HCT116 (cell line): ENCODE data around the gene DOLPP1. TPM values are rescaled to one million over a fixed set of nuclear protein-coding genes. Genes with fewer than 3 reads are reported as not detected.
"Not testable (repeated sequence)": the region's sequence is repeated elsewhere in the genome, so short reads cannot be mapped to it uniquely, and the experiment has no call there.

Source experiments
- ATAC-seq: fragments of 200-7000 bp; cut with Tn5 transposase; 2 replicates; pipeline ENCODE4 v1.9.1; 2020; ENCODE audit warnings: mild to moderate bottlenecking, moderate library complexity
- BruUV-seq: library from RNA; stranded (reverse); fragments of 400-500 nt; replicated peaks from 2 replicates; lab custom pipeline; 2021; lab: Mats Ljungman, UMichigan
- CTCF ChIA-PET: fragments of 300-600 bp; sonication (Branson Sonifier 250); formaldehyde crosslinking; loops from one replicate; lab custom pipeline; 2021; ENCODE audit warnings: antibody characterized with exemption; lab: Charles Lee
- POLR2A ChIA-PET: fragments of 300-600, 350-600 bp; sonication (Branson Sonifier 250); formaldehyde crosslinking; loops from one replicate; lab custom pipeline; 2021; ENCODE audit warnings: antibody characterized with exemption; lab: Charles Lee
- RAD21 ChIA-PET, 2 experiments: fragments of 300-600 bp; sonication (Branson Sonifier 250); formaldehyde crosslinking; loops; one replicate each; lab custom pipeline; 2023; ENCODE audit warnings: low total read pairs in 2 of 2; ENCODE audit not compliant: uncharacterized antibody in 2 of 2, unreplicated experiment in 2 of 2, low non-redundant PET in 1 of 2; lab: Charles Lee
- DNase-seq: peaks from one replicate; pipeline ENCODE4 v3.0.0-alpha.2; 2010; ENCODE audit warnings: low read depth, low spot score
- H2AFZ ChIP-seq: fragments of 200-600 bp; shearing (Covaris generic), sonication (generic); 2 replicates; pipeline ENCODE4 v1.6.1; 2017; ENCODE audit warnings: low read depth, mixed run types, mixed read lengths, antibody characterized with exemption, low read length; ENCODE audit not compliant: poor library complexity, severe bottlenecking
- H3K27ac ChIP-seq: 2 replicates; pipeline ENCODE4 v1.5.1; 2012; ENCODE audit warnings: low read depth, low read length
- H3K27me3 ChIP-seq: fragments of 200-600 bp; sonication (generic); 2 replicates; pipeline ENCODE4 v1.6.1; 2016; ENCODE audit warnings: mixed run types, low read length, mixed read lengths; ENCODE audit not compliant: insufficient read depth
- H3K36me3 ChIP-seq, 2 experiments: fragments of 200-500 bp in 1 of 2; fragments of 200-600 bp in 1 of 2; sonication (Bioruptor generic) in 1 of 2; sonication (generic) in 1 of 2; 2 replicates each; pipeline versions ENCODE4 v1.5.1 to v1.6.1; 2014 to 2016; ENCODE audit warnings: low read length in 2 of 2, inconsistent platforms in 1 of 2, mixed read lengths in 1 of 2, mixed run types in 1 of 2; ENCODE audit not compliant: insufficient read depth in 2 of 2, control insufficient read depth in 1 of 2
- H3K4me1 ChIP-seq, 2 experiments: fragments of 200-600 bp in 1 of 2; sonication (generic) in 1 of 2; 2 replicates each; pipeline versions ENCODE4 v1.5.1 to v1.6.1; 2012 to 2017; ENCODE audit warnings: low read length in 2 of 2, inconsistent platforms in 1 of 2, mild to moderate bottlenecking in 1 of 2, mixed read lengths in 1 of 2, mixed run types in 1 of 2, moderate library complexity in 1 of 2; ENCODE audit not compliant: insufficient read depth in 2 of 2, control insufficient read depth in 1 of 2
- H3K4me2 ChIP-seq: fragments of 200-600 bp; sonication (generic); 2 replicates; pipeline ENCODE4 v1.6.1; 2017; ENCODE audit warnings: mixed run types, low read length, mixed read lengths
- H3K4me3 ChIP-seq, 2 experiments: fragments of 200-600 bp in 1 of 2; sonication (generic) in 1 of 2; replicated peaks in 1 of 2; 2 replicates each; pipeline ENCODE4 v1.5.1; 2011 to 2016; ENCODE audit warnings: low read length in 2 of 2, control low read depth in 1 of 2, low read depth in 1 of 2, mild to moderate bottlenecking in 1 of 2, mixed read lengths in 1 of 2, mixed run types in 1 of 2
- H3K79me2 ChIP-seq: fragments of 200-600 bp; sonication (generic); 2 replicates; pipeline ENCODE4 v1.6.1; 2017; ENCODE audit warnings: mild to moderate bottlenecking, mixed run types, low read length, moderate library complexity, mixed read lengths; ENCODE audit not compliant: insufficient read depth
- H3K9ac ChIP-seq: fragments of 200-600 bp; sonication (generic); 2 replicates; pipeline ENCODE4 v1.6.1; 2016; ENCODE audit warnings: low read length, mixed read lengths
- H3K9me2 ChIP-seq: fragments of 200-600 bp; sonication (generic), shearing (Covaris generic); 2 replicates; pipeline ENCODE4 v1.6.1; 2017; ENCODE audit warnings: mixed run types, mild to moderate bottlenecking, moderate library complexity; ENCODE audit not compliant: insufficient read depth
- H3K9me3 ChIP-seq, 2 experiments: fragments of 200-500 bp in 1 of 2; fragments of 200-600 bp in 1 of 2; sonication (Bioruptor generic) in 1 of 2; sonication (generic) in 1 of 2; 2 replicates each; pipeline ENCODE4 v1.6.1; 2014 to 2017; ENCODE audit warnings: low read length in 2 of 2, mixed read lengths in 2 of 2, inconsistent platforms in 1 of 2, low read depth in 1 of 2, mild to moderate bottlenecking in 1 of 2, mixed run types in 1 of 2, moderate library complexity in 1 of 2; ENCODE audit not compliant: control insufficient read depth in 1 of 2, insufficient read depth in 1 of 2
- H4K20me1 ChIP-seq: fragments of 200-600 bp; sonication (generic), shearing (Covaris generic); 2 replicates; pipeline ENCODE4 v1.6.1; 2017; ENCODE audit warnings: mixed run types, mild to moderate bottlenecking, moderate library complexity; ENCODE audit not compliant: insufficient read depth
- CBX3 ChIP-seq: IDR thresholded peaks from 2 replicates; pipeline ENCODE4 v1.6.1; 2012; ENCODE audit warnings: low read depth
- EZH2phosphoT487 ChIP-seq: fragments of 200-600 bp; IDR thresholded peaks from 2 replicates; pipeline ENCODE4 v1.6.1; 2018; ENCODE audit warnings: antibody characterized with exemption, borderline replicate concordance
- POLR2A ChIP-seq: IDR thresholded peaks from 2 replicates; pipeline ENCODE4 v1.7.0; 2011; ENCODE audit warnings: borderline replicate concordance; ENCODE audit not compliant: insufficient read depth, insufficient read length; ENCODE audit errors: extremely low read depth
- SP1 ChIP-seq: IDR thresholded peaks from 2 replicates; pipeline ENCODE4 v1.6.1; 2012; ENCODE audit warnings: low read depth
- intact Hi-C: fragments of 100-400 bp; cut with micrococcal nuclease; formaldehyde crosslinking; loops from 2 replicates; pipeline ENCODE4 v1.10.0; 2022
- total RNA-seq: library from RNA; stranded (reverse); gene quantifications from one replicate; pipeline ENCODE4 v1.2.1, GENCODE V29; 2021; ENCODE audit not compliant: unreplicated experiment

The DOLPP1 gene
- total RNA-seq, 1 experiment from 2014 or later: 17.4 TPM

DNA sequence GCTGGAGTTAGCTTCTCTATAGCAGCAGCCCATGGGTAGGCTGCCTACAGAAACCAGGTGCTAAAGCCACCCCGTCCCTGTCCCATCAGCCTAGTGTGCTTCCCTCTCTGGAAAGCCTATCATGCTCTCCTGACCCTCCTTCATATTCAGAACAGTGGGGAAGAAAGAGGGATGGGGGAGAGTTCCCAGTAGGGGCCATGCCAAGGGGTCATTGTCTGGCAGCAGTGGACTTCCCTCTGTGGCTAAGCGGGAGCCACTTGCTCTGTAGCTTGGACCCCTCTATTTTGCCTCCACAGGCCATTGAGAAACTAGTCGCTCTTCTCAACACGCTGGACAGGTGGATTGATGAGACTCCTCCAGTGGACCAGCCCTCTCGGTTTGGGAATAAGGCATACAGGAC, 47.8 kb downstream of the DOLPP1 start:
- peaks cover 13% of the 10 kb centered on the region; the same call in 1 of the 2 replicates for H3K79me2 ChIP-seq
- no peak overlapping the region for H3K4me3 ChIP-seq
- no peaks in the 10 kb centered on the region for H3K27me3 ChIP-seq
- TF ChIP-seq CBX3: no peak
- TF ChIP-seq SP1: no peak
- no peak for TF ChIP-seq POLR2A
- TF ChIP-seq EZH2phosphoT487: no peak
- no peaks in the 10 kb centered on the region for H3K9me3 ChIP-seq
- ChIA-PET CTCF (interaction anchor here (4.8 kb wide), 1 partner anchor 496 kb away, joined by 91 read pairs; the partner anchor contains the start of gene NTMT1), POLR2A (no interaction called here), RAD21 (no interaction called here)
- H3K27ac ChIP-seq: no peak overlapping the region
- H3K4me2 ChIP-seq: no peak overlapping the region
- DNase-seq: no peak
- no peak overlapping the region for H2AFZ ChIP-seq
- intact Hi-C loops: no loop called here
- no peaks in the 10 kb centered on the region for H3K9me2 ChIP-seq
- BruUV-seq: no TSS peak
- peaks cover 11 to 37% of the 10 kb centered on the region in 2 experiments for H3K4me1 ChIP-seq
- ATAC-seq: no peak
- H3K36me3 ChIP-seq: peaks cover 5 to 32% of the 10 kb centered on the region in 2 experiments; a peak in 3 of 4 replicates
- H4K20me1 ChIP-seq: no peaks in the 10 kb centered on the region
- no peak overlapping the region for H3K9ac ChIP-seq

DNA sequence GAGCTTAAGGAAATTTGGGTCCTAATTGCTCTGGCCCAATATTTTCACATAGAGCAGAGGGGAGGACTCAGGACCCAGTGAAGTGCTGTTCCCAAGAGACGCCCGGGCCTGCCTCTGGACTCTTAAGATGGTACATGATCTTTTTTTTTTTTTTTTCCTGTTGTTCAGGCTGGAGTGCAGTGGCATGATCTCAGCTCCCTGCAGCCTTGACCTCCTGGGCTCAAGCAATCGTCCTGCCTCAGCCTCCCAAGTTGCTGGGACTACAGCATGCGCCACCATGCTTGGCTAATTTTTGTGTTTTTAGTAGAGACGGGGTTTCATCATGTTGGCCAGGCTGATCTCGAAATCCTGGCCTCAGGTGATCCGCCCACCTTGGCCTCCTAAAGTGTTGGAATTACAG, 49.4 kb downstream of the DOLPP1 start:
- not testable (repeated sequence) for H3K27me3 ChIP-seq, BruUV-seq
- intact Hi-C loops: loop anchor here (2.0 kb wide), 1 partner anchor 655 kb away; no protein-coding TSS in a partner anchor

More for the DNA sequence above, 49.4 kb downstream of the DOLPP1 start:
- ChIA-PET CTCF (interaction anchor here (1.0 to 4.8 kb wide), 4 partner anchors 9 to 654 kb away, joined by 3 to 91 read pairs (median 22); partner anchors contain the start of gene NTMT1), POLR2A (interaction anchor here (0.8 kb wide), 1 partner anchor 509 kb away, joined by 3 read pairs; no protein-coding TSS in a partner anchor)
- H2AFZ ChIP-seq, H3K79me2 ChIP-seq, ATAC-seq, H3K27ac ChIP-seq, H3K4me3 ChIP-seq, H3K9me3 ChIP-seq, H3K9me2 ChIP-seq, H3K4me2 ChIP-seq, H3K9ac ChIP-seq, H4K20me1 ChIP-seq, RAD21 ChIA-PET, DNase-seq: not testable (repeated sequence)
- peaks cover 8 to 36% of the 10 kb centered on the region in 2 experiments; a peak in 3 of 4 replicates for H3K36me3 ChIP-seq
- peaks cover 11 to 26% of the 10 kb centered on the region in 2 experiments for H3K4me1 ChIP-seq
